NOMO-1 treated with DMSO at 0.1 percent for 48 hours (cell line): Measurements from ENCODE around the gene BABAM2.
"Not testable (repeated sequence)": the region's sequence is repeated elsewhere in the genome, so short reads cannot be mapped to it uniquely, and the experiment has no call there.

Source experiments
- DNase-seq: peaks from one replicate; lab custom pipeline; 2025; ENCODE audit not compliant: unreplicated experiment; lab: John Stamatoyannopoulos, UW

Gene BABAM2

GRCh38 chr2:27875089-27875881 is 15.2 kb upstream of the BABAM2 start:
- no peak for DNase-seq

DNA sequence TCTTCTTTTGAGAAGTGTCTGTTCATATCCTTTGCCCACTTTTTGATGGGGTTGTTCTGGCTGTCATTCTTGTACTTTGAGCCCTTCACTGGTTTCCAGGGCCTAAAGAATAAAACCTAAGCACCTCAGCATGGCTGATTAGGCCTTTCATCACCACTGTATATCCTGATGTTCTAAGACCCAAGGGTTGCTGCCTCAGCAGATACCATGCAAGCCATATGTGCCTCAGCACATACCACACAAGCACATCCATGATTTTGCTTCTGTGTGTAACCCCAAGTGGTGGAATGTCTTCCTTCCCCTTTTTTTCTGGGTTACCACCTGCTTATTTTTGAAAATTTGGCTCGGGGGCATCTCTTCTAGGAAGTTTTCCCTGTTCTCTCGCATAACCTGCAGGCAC is 11.7 kb upstream of the BABAM2 start:
- DNase-seq: no peak

GRCh38 chr2:27881815-27882583 is 8.5 kb upstream of the BABAM2 start:
- not testable (repeated sequence) for DNase-seq

DNA sequence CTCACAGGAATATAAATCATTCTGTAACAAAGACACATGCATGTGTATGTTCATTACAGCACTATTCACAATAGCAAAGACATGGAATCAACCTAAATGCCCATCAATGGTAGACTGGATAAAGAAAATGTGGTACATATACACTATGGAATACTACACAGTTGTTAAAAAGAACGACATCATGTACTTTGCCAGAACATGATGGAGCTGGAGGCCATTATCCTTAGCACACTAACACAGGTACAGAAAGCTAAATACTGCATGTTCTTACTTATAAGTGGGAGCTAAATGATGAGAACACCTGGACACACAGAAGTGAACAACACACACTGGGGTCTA is 8.0 kb upstream of the BABAM2 start:
- not testable (repeated sequence) for DNase-seq

- no peak for DNase-seq
These were observed 5.9 kb upstream of the BABAM2 start for GRCh38 chr2:27884601-27885000.

DNA sequence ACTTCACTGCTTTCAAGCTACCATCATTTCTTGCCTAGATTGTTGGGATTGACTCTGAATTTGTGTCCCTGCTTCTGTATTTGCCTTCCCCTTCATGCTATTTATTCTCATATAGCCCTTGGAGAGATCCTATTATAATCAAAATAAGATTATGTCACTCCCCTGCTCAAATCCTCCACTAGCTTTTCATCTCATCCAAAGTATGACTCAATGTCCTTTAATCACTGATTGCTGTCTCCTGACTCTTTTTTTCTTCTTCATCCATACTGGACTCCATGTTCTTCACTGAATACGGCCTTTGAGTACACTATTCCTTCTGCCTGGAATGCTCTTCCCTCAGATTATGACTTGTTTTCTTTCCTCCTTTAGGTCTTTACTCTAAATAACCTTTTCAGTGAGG is 5.3 kb upstream of the BABAM2 start:
- DNase-seq: no peak

- no peak for DNase-seq
These were observed 4.9 kb upstream of the BABAM2 start for GRCh38 chr2:27885661-27886060.

DNA sequence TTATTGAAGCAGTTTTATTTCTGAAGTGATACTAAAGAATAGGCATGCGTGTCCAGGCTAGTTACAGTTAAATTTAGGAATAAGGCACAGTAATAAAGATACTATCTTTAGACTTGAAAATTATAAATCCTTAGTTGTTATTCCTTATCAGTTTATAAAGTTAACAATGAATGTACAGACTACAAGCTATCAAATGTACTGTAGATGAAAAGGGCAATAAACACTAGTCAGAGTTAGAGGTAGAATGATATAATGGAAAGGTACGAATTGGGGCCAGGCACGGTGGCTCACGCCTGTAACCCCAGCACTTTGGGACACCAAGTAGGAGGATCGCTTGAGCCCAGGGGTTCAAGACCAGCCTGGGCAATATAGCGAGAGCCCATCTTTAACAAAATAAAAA is 4.2 kb upstream of the BABAM2 start:
- DNase-seq: no peak

DNA sequence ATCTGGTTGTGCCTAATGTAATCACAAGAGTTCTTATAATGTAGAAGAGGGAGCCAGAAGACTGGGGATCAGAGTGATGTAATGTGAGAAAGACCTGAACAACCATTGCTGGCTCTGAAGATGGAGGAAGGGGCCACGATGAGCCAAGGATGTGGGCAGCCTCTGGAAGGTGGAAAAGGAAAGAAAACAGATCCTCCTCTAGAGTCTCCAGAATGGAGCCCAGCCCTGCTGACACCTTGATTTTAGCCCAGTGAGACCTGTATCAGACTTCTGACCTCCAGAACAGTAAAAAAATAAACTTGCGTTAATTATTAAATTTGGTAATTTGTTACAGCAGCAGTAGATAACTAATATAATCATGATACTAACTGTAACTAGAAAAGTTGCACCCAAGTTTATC is 3.4 kb upstream of the BABAM2 start:
- DNase-seq: no peak

GRCh38 chr2:27887830-27888229 is 2.7 kb upstream of the BABAM2 start:
- DNase-seq: peak; percentile 32

DNA sequence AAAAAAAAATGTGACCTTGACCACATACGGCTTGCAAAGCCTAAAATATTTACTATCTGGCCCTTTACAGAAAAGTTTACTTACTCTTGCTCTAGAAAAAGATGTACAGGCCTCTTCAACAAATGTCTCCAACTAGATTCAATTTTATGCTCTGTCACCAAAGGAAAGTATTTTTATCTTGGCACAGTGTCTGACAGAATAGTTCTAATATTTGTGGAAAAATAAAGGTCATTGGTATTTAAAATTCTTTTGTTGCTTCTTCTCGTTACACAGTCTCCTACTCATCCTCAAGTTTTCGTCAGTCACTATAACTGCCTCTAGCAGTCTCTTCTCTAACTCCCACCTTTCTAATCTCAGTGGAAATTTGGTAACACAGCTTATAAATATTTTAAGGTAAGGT is 1.7 kb upstream of the BABAM2 start:
- no peak for DNase-seq

- DNase-seq: peak; percentile 64
These were observed 769 bp upstream of the BABAM2 start for GRCh38 chr2:27889774-27890145.

DNA sequence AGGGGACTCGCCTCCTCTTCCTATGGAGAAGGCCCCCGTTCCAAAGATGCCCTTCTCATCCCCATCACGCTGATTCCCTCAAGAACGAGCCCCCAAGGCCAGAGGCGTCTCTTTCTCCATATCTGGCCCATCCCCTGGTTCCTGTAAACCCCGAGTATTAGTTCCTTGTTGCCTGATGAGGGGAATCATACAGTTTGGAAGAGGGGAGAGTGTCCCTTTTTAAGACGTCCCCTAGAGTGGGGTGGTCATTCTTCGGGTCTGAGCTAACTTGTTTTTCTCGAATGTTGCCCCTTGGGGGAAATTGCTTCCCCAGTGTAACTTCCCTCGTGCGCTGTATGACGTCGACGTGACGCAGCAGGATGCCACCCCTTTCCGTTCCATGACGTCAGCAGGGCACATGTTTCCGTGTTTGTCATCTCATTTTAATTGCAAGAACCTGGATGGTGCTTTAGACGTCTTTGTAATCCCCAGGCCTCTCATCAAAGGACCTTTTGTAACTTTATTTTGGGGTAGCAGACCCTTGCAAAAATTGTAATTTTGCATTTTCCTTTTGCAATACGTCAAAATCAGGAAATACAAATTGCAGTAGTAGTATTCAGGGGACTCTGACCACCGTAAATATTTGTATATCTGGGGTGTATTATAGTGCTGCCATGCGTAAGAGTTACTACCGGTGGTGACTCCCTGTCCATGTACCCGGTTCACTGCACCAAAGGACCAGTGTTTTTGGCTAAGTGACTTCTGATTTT is 569 bp downstream of the BABAM2 start:
- peak; percentile 74 for DNase-seq

DNA sequence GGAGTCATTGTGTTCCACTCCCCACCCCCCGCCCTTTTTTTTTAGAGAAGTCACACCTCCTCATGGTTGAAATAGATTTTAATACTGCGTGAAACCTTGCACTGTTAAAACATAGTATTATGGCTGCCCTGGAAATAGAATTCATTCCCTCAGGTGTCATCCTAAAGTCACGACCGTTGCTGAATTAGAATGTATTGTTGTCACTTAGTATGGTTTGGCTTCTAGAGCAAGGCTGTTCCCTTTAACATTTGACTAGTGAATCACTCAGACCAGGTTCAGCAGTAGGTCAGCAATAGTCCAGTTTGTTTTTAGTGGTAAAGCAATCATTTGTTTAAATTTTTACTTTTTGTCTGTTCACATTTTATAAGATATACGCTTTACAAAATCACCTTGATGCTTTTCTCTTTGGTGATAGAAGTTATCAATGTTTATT is 1.2 kb downstream of the BABAM2 start:
- DNase-seq: peak; percentile 46

DNA sequence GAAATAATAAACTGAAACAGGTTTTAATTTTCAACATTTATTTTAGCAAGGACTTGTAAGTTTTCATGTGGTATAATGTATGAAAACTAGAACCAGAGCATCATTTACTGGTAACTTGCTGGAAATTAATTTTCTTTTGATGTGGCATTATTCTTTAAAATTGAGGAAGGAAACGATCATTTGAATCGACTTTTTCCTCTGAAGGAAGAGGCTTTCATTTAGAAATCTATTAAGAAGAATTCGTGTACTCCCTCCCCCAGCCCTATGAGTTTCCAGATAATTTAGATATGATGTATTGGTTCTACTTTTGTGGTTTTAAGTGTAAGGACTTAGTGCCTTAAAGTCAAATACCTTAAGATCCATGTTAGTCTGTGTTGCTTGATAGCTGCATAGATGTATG is 2.5 kb downstream of the BABAM2 start:
- DNase-seq: peak; percentile 44

DNA sequence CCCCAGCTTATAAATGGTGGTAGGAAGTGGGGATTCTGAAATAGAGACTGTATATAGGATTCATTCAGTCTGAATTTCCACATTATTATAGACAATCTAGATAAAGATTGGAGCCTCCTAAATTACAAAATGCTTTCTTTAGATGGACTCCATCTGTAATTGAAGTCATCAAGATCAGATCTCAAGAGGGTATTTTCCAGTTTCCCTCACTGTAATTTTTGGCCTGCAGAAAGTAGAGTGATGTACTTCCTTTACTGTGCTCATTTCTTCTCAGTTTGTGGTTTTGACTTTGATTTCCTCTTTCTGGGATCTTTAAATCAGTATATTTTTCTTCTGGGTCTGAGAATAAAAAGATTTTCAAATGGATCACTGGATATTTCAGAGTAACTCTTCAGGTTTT is 7.2 kb downstream of the BABAM2 start:
- peak; percentile 66 for DNase-seq

DNA sequence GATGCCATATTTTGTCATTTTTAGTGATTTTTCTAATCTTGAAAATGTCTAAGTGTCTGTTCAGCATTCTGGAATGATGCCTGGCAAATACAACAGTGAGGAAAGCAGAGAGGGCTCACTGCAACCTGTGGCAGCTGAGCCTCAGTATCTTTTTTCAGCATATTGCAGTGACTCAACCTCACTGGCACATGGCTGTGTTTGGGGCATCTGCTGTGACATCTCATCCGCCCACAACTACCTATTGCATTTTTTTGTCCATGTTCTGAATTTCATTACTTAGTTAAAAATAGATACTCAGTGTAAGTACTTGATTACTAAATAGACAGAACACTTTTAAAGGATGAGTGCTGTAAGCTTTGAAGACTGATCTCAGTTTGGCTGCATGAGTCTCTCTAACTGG is 10.7 kb downstream of the BABAM2 start:
- peak; percentile 59 for DNase-seq

GRCh38 chr2:27902098-27902497 is 11.6 kb downstream of the BABAM2 start:
- DNase-seq: no peak

DNA sequence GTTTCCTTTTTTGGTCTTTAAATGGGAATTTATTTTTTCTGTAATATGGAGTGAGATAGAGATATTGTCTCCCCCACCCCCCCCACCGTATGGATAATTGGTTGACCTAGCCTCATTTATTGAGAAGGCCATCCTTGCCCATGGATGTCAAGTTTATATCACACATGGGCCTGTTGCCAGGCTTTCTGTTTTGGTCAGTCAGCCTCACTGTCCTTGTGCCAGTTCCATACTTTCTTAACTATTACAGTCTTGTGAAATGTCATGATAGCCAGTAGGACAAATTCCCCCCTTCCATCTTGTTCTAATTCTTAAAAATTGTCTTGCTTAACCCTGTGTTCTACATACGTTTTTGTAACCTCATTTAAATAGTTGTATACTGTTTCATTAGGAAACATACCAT is 12.5 kb downstream of the BABAM2 start:
- DNase-seq: no peak

DNA sequence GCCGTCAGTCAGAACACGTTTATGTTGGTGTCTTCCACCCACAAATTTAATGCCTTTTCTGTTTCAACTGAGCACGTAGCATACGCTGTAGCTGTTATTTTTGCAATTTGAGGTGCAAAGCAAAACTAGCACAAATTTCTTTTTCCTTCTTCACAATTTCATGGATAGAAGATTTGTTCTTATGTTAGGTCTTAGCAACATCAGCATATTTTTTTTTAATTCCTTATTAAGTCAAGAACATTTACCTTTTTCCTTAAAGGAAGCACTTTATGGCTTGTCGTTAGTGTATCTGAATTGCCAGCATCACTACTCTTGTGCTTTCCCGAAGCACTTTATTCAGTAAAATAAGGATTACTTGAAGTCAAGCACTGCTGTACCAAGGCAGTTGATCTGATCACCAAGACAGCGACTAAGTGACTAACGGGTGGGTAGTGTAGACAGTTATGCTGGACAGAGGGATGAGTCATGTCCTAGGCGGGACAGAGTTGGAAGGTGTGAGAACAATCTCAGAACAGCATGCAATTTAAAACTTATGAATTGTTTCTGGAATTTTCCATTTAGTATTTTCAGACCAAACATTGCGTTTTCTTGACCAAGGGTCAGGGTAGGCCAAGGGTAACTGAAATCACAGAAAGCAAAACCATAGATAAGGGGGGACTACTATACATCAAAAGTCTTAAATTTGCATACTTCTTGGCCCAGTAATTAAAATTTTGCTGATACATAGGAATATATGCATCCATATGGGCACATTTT is 13.3 kb downstream of the BABAM2 start:
- no peak for DNase-seq

GRCh38 chr2:27904405-27904665 is 13.8 kb downstream of the BABAM2 start:
- no peak for DNase-seq
